K562 (cell line): ENCODE data around the gene SPPL2C. TPM values are rescaled to one million over a fixed set of nuclear protein-coding genes. Genes with fewer than 3 reads are reported as not detected.
A peak's percentile ranks its signal among the peaks of the same experiment; 100 is the strongest.

Experiments used
- BHLHE40 ChIP-seq: IDR thresholded peaks from 2 replicates; pipeline ENCODE4 v1.6.1; 2011; ENCODE audit warnings: low read length, improper control_type of control experiment
- COPS2 ChIP-seq: fragments of 450-650 bp; conservative IDR thresholded peaks from 2 replicates; pipeline ENCODE4 v1.6.1; 2016; ENCODE audit warnings: mild to moderate bottlenecking, moderate library complexity
- HMG20A ChIP-seq: fragments of 450-650 bp; formaldehyde crosslinking; conservative IDR thresholded peaks from 2 replicates; pipeline ENCODE4 v1.4.0; 2020; ENCODE audit warnings: mild to moderate bottlenecking, mixed read lengths
- KDM4B ChIP-seq, 2 experiments: fragments of 450-650 bp in 1 of 2; sonication (generic) in 1 of 2; IDR thresholded peaks; 2 replicates each; pipeline ENCODE4 v1.6.1; 2016 to 2017; ENCODE audit warnings: borderline replicate concordance in 2 of 2, antibody characterized with exemption in 1 of 2, low read depth in 1 of 2, mild to moderate bottlenecking in 1 of 2
- KLF1 ChIP-seq: fragments of 450-650 bp; IDR thresholded peaks from 2 replicates; pipeline ENCODE4 v1.6.1; 2016; ENCODE audit warnings: missing genetic modification characterization, missing compliant biosample characterization
- TCF7 ChIP-seq: sonication (generic); IDR thresholded peaks from 2 replicates; pipeline ENCODE4 v1.6.1; 2016; ENCODE audit warnings: antibody characterized with exemption, borderline replicate concordance
- XRCC3 ChIP-seq: fragments of 450-650 bp; IDR thresholded peaks from 2 replicates; pipeline ENCODE4 v1.6.1; 2017; ENCODE audit warnings: mild to moderate bottlenecking, moderate library complexity
- YY1 ChIP-seq, 3 experiments: IDR thresholded peaks; 2 replicates each; pipeline ENCODE4 v1.6.1; 2011; ENCODE audit warnings: low read length in 2 of 3, mild to moderate bottlenecking in 2 of 3, moderate library complexity in 2 of 3, borderline replicate concordance in 1 of 3, control low read depth in 1 of 3, low read depth in 1 of 3; ENCODE audit not compliant: insufficient read depth in 3 of 3, insufficient replicate concordance in 2 of 3, control insufficient read depth in 1 of 3, insufficient read length in 1 of 3; ENCODE audit errors: extremely low read depth in 1 of 3
- ZNF146 ChIP-seq: IDR thresholded peaks from one replicate; pipeline ENCODE4 v1.6.1; 2018; ENCODE audit warnings: missing compliant biosample characterization; ENCODE audit not compliant: unreplicated experiment
- polyA plus RNA-seq, 8 experiments: library from polyadenylated mRNA; depleted of rRNA in 4 of 8; stranded (reverse) in 5 of 8; unstranded in 3 of 8; fragments of >200 nt; fragmentation: Nextera tagmentation in 2 of 8; fragmentation: Illumina TruSeq in 1 of 8; extraction: Ambion mirVana in 2 of 8; extraction: Trizol in 1 of 8; gene quantifications; 2 replicates each; pipeline versions ENCODE4 v1.2.1 to v1.2.3, GENCODE V29; 2011 to 2014; ENCODE audit warnings: inconsistent platforms in 1 of 8, missing spikeins in 1 of 8
- total RNA-seq, 7 experiments: library from RNA; depleted of rRNA in 6 of 7; stranded (reverse); fragments of >200 nt in 6 of 7; fragmentation: Illumina TruSeq in 2 of 7; extraction: Trizol in 2 of 7; gene quantifications; 2 replicates each; pipeline versions ENCODE4 v1.2.1 to v1.2.3, GENCODE V29; 2011 to 2021; ENCODE audit warnings: low replicate concordance in 1 of 7
- TF ChIP-seq, protein P1 (sequence below): sonication (generic); formaldehyde crosslinking; IDR thresholded peaks from 2 replicates; pipeline ENCODE4 v1.8.0; 2022; ENCODE audit warnings: mild to moderate bottlenecking, missing genetic modification reagents
- TF ChIP-seq, protein P2 (sequence below): sonication (generic); formaldehyde crosslinking; IDR thresholded peaks from 2 replicates; pipeline ENCODE4 v1.9.0; 2022; ENCODE audit warnings: mild to moderate bottlenecking, missing genetic modification reagents
- TF ChIP-seq, protein P3 (sequence below): fragments of 450-650 bp; IDR thresholded peaks from 2 replicates; pipeline ENCODE4 v1.6.1; 2018; ENCODE audit not compliant: partially characterized antibody
- TF ChIP-seq, protein P4 (sequence below): fragments of 450-650 bp; formaldehyde crosslinking; IDR thresholded peaks from 2 replicates; pipeline ENCODE4 v1.4.0; 2022; ENCODE audit warnings: missing genetic modification characterization
- TF ChIP-seq, protein P5 (sequence below): sonication (generic); formaldehyde crosslinking; IDR thresholded peaks from 2 replicates; pipeline ENCODE4 v1.8.0; 2022; ENCODE audit warnings: missing genetic modification reagents, mild to moderate bottlenecking, moderate library complexity, borderline replicate concordance
- TF ChIP-seq, protein P6 (sequence below): sonication (generic); formaldehyde crosslinking; IDR thresholded peaks from 2 replicates; pipeline ENCODE4 v1.8.0; 2022; ENCODE audit warnings: mild to moderate bottlenecking, missing genetic modification reagents

SPPL2C gene
- total and polyA plus RNA-seq, 9 of the 15 experiments (the other 6 are each of a cell fraction or from before 2014, with no cell fraction given), result not detected

DNA sequence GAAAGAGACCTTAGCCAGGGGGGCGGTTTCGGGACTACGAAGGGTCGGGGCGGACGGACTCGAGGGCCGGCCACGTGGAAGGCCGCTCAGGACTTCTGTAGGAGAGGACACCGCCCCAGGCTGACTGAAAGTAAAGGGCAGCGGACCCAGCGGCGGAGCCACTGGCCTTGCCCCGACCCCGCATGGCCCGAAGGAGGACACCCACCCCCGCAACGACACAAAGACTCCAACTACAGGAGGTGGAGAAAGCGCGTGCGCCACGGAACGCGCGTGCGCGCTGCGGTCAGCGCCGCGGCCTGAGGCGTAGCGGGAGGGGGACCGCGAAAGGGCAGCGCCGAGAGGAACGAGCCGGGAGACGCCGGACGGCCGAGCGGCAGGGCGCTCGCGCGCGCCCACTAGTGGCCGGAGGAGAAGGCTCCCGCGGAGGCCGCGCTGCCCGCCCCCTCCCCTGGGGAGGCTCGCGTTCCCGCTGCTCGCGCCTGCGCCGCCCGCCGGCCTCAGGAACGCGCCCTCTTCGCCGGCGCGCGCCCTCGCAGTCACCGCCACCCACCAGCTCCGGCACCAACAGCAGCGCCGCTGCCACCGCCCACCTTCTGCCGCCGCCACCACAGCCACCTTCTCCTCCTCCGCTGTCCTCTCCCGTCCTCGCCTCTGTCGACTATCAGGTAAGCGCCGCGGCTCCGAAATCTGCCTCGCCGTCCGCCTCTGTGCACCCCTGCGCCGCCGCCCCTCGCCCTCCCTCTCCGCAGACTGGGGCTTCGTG lies 49.5 kb downstream of the SPPL2C start, which contains the start of gene MAPT (continued):
- TF ChIP-seq ZNF146, result no peak
- TF ChIP-seq, protein P1, sequence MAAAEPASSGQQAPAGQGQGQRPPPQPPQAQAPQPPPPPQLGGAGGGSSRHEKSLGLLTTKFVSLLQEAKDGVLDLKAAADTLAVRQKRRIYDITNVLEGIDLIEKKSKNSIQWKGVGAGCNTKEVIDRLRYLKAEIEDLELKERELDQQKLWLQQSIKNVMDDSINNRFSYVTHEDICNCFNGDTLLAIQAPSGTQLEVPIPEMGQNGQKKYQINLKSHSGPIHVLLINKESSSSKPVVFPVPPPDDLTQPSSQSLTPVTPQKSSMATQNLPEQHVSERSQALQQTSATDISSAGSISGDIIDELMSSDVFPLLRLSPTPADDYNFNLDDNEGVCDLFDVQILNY, result no peak
- peak in 1 of 3 experiments; percentile 55 for TF ChIP-seq YY1 (IDR thresholded peaks at IDR 0.05; ENCODE audit: borderline replicate concordance in 1 of 3, control insufficient read depth in 1 of 3, extremely low read depth in 1 of 3, insufficient read depth in 3 of 3, insufficient read length in 1 of 3, insufficient replicate concordance in 2 of 3, low read depth in 1 of 3, low read length in 2 of 3)
- TF ChIP-seq, protein P2, sequence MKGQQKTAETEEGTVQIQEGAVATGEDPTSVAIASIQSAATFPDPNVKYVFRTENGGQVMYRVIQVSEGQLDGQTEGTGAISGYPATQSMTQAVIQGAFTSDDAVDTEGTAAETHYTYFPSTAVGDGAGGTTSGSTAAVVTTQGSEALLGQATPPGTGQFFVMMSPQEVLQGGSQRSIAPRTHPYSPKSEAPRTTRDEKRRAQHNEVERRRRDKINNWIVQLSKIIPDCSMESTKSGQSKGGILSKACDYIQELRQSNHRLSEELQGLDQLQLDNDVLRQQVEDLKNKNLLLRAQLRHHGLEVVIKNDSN, result no peak
- TF ChIP-seq KLF1 (tag), result 0 out of 2 replicates have a peak, but pooled peaks have one; percentile 18
- peak in 1 of 2 experiments; percentile 53; a peak in 1 of 4 replicates for TF ChIP-seq KDM4B (IDR thresholded peaks at IDR 0.05; ENCODE audit: borderline replicate concordance in 2 of 2, low read depth in 1 of 2)
- TF ChIP-seq BHLHE40, result peak; percentile 51; the same call in 1 of the 2 replicates
- TF ChIP-seq HMG20A, result no peak
- TF ChIP-seq, protein P3, sequence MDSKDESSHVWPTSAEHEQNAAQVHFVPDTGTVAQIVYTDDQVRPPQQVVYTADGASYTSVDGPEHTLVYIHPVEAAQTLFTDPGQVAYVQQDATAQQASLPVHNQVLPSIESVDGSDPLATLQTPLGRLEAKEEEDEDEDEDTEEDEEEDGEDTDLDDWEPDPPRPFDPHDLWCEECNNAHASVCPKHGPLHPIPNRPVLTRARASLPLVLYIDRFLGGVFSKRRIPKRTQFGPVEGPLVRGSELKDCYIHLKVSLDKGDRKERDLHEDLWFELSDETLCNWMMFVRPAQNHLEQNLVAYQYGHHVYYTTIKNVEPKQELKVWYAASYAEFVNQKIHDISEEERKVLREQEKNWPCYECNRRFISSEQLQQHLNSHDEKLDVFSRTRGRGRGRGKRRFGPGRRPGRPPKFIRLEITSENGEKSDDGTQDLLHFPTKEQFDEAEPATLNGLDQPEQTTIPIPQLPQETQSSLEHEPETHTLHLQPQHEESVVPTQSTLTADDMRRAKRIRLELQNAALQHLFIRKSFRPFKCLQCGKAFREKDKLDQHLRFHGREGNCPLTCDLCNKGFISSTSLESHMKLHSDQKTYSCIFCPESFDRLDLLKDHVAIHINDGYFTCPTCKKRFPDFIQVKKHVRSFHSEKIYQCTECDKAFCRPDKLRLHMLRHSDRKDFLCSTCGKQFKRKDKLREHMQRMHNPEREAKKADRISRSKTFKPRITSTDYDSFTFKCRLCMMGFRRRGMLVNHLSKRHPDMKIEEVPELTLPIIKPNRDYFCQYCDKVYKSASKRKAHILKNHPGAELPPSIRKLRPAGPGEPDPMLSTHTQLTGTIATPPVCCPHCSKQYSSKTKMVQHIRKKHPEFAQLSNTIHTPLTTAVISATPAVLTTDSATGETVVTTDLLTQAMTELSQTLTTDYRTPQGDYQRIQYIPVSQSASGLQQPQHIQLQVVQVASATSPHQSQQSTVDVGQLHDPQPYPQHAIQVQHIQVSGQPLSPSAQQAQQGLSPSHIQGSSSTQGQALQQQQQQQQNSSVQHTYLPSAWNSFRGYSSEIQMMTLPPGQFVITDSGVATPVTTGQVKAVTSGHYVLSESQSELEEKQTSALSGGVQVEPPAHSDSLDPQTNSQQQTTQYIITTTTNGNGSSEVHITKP, result no peak
- TF ChIP-seq, protein P4, sequence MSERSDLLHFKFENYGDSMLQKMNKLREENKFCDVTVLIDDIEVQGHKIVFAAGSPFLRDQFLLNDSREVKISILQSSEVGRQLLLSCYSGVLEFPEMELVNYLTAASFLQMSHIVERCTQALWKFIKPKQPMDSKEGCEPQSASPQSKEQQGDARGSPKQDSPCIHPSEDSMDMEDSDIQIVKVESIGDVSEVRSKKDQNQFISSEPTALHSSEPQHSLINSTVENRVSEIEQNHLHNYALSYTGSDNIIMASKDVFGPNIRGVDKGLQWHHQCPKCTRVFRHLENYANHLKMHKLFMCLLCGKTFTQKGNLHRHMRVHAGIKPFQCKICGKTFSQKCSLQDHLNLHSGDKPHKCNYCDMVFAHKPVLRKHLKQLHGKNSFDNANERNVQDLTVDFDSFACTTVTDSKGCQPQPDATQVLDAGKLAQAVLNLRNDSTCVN, result no peak
- TF ChIP-seq COPS2, result no peak
- TF ChIP-seq XRCC3, result no peak
- TF ChIP-seq TCF7, result no peak
- TF ChIP-seq, protein P5, sequence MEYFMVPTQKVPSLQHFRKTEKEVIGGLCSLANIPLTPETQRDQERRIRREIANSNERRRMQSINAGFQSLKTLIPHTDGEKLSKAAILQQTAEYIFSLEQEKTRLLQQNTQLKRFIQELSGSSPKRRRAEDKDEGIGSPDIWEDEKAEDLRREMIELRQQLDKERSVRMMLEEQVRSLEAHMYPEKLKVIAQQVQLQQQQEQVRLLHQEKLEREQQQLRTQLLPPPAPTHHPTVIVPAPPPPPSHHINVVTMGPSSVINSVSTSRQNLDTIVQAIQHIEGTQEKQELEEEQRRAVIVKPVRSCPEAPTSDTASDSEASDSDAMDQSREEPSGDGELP (CRISPR knock-in tag), result no peak
- TF ChIP-seq, protein P6, sequence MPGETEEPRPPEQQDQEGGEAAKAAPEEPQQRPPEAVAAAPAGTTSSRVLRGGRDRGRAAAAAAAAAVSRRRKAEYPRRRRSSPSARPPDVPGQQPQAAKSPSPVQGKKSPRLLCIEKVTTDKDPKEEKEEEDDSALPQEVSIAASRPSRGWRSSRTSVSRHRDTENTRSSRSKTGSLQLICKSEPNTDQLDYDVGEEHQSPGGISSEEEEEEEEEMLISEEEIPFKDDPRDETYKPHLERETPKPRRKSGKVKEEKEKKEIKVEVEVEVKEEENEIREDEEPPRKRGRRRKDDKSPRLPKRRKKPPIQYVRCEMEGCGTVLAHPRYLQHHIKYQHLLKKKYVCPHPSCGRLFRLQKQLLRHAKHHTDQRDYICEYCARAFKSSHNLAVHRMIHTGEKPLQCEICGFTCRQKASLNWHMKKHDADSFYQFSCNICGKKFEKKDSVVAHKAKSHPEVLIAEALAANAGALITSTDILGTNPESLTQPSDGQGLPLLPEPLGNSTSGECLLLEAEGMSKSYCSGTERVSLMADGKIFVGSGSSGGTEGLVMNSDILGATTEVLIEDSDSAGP (CRISPR knock-in tag), result no peak
